HL-60 (cell line): ENCODE measurements around the gene RBM22.

Experiments used
- CTCF ChIP-seq: IDR thresholded peaks from one replicate; pipeline ENCODE4 v1.5.1; 2011; ENCODE audit warnings: low read length, control low read depth, inconsistent platforms; ENCODE audit not compliant: insufficient read depth
- GABPA ChIP-seq: IDR thresholded peaks from 2 replicates; pipeline ENCODE4 v1.6.1; 2012; ENCODE audit warnings: low read depth
- POLR2AphosphoS5 ChIP-seq: IDR thresholded peaks from 2 replicates; pipeline ENCODE4 v1.6.1; 2012; ENCODE audit warnings: low read depth

- TF ChIP-seq CTCF (no peak), POLR2AphosphoS5 (no peak), GABPA (no peak)
These were observed 11.7 kb downstream of the RBM22 start for GRCh38 chr5:150689120-150689519.
